OCI-LY1 (cell line): Measurements from ENCODE around the gene FXYD6.

Source experiments
- CTCF ChIP-seq: fragments of 200-600 bp; sonication (generic), shearing (Covaris generic); IDR thresholded peaks from 2 replicates; pipeline ENCODE4 v1.5.1; 2017; ENCODE audit warnings: mild to moderate bottlenecking, antibody characterized with exemption, low read length, moderate library complexity, mixed read lengths
- EZH2 ChIP-seq: fragments of 200-600 bp; sonication (generic), shearing (Covaris generic); IDR thresholded peaks from 2 replicates; pipeline ENCODE4 v1.8.0; 2017; ENCODE audit warnings: borderline replicate concordance, mixed run types, mild to moderate bottlenecking, antibody characterized with exemption, low read length, moderate library complexity, mixed read lengths

GRCh38 chr11:117883063-117883462 lies 6.6 kb upstream of the FXYD6 start:
- no peak for TF ChIP-seq EZH2
- no peak for TF ChIP-seq CTCF
